NCI-H1105 treated with DMSO at 0.1 percent for 48 hours (cell line): Measurements from ENCODE around the gene CREB3L2.
A peak's percentile ranks its signal among the peaks of the same experiment; 100 is the strongest.
"Not testable (repeated sequence)": the region's sequence is repeated elsewhere in the genome, so short reads cannot be mapped to it uniquely, and the experiment has no call there.

ENCODE experiments used
- DNase-seq: peaks from one replicate; lab custom pipeline; 2025; lab: John Stamatoyannopoulos, UW

The CREB3L2 gene

GRCh38 chr7:137968339-137968738 is 33.5 kb downstream of the CREB3L2 start:
- not testable (repeated sequence) for DNase-seq

- no peak for DNase-seq
Observed at GRCh38 chr7:137967143-137968018, 34.5 kb downstream of the CREB3L2 start.

DNA sequence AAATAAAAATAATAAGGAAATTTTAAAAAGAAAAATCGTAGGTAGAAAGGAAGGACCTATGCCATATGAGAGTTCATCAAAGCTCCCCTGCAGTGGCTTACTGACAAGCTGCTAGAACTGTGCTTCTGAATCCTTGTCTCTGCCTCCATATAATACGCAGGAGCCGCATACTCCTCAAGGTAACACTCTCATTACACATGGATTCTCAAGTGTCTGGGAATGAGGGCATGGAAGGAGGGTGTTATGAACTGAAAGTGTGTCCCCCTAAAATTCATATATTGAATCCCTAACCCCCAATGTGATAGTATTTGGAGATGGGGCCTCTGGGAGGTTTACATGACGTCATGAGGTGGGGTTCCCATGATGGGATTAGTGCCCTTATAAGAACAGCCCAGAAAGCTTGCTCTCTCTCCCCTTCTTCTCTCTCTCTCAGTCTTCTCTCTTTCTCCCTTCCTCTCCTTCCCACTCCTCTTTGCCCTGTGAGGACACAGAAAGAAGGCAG is 35.2 kb downstream of the CREB3L2 start:
- DNase-seq: no peak

- no peak for DNase-seq
Observed at GRCh38 chr7:137965942-137966640, 35.8 kb downstream of the CREB3L2 start.

DNA sequence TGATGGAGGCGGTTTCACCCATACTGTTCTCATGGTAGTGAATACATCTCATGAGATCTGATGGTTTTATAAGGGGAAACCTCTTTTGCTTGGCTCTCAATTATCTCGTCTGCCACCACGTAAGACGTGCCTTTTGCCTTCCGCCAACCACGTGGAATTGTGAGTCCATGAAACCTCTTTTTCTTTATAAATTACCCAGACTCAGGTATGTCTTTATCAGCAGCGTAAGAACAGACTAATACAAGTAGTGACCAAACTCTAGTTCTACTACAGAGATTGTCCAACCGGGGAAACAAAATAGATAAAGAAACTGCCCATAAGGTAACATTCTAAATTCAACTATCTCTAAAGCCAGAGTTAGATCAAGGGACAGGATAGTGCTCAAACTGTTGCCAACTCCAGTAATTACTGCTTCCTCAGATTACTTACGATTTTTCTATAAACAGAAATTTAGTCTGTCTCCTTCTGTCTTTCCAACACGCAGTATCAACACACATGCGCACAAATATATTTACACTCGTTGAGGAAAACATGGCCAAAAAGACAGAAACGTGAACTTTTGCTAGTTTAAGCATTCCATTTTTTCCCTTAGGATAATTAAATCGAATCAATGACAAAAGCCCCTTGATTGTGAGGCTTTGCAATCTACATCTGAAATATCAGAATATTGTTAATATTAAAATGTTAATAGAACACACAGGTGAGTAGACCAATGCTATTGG is 36.9 kb downstream of the CREB3L2 start:
- no peak for DNase-seq

DNA sequence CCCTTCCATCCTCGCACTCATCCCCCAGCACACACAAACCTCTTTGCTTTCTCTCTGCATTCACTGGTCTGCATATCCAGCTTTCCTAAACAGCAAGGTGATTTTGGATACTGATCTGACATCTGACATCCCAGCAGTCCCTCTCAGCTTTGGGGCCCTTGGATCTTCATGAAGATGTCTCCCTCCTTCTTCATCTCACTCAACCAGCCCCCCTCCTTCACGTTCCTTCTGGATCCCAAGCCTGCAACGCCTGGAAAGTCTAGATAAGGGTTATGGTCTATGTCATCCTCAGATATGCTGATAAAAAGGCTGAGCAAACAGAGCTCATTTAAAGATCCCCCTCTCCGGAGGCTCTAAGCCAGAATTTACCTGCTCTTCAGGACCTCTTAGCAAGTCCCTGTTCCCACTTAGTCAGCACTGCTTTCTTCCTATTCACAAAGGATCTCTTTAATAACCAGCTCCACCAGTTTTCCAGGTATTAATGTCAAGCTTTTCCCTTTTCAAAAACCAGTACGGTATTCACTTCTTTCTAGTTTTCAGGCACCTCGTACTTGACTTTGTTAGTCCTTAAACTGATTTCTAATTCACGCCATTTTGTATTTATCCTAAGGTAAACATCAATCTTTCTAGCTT is 38.9 kb downstream of the CREB3L2 start:
- DNase-seq: no peak

- no peak for DNase-seq
Observed at GRCh38 chr7:137962491-137962874, 39.4 kb downstream of the CREB3L2 start.

GRCh38 chr7:137961200-137962177 is 40.4 kb downstream of the CREB3L2 start:
- DNase-seq: no peak

- DNase-seq: no peak
Observed at GRCh38 chr7:137960020-137960419, 41.9 kb downstream of the CREB3L2 start.

DNA sequence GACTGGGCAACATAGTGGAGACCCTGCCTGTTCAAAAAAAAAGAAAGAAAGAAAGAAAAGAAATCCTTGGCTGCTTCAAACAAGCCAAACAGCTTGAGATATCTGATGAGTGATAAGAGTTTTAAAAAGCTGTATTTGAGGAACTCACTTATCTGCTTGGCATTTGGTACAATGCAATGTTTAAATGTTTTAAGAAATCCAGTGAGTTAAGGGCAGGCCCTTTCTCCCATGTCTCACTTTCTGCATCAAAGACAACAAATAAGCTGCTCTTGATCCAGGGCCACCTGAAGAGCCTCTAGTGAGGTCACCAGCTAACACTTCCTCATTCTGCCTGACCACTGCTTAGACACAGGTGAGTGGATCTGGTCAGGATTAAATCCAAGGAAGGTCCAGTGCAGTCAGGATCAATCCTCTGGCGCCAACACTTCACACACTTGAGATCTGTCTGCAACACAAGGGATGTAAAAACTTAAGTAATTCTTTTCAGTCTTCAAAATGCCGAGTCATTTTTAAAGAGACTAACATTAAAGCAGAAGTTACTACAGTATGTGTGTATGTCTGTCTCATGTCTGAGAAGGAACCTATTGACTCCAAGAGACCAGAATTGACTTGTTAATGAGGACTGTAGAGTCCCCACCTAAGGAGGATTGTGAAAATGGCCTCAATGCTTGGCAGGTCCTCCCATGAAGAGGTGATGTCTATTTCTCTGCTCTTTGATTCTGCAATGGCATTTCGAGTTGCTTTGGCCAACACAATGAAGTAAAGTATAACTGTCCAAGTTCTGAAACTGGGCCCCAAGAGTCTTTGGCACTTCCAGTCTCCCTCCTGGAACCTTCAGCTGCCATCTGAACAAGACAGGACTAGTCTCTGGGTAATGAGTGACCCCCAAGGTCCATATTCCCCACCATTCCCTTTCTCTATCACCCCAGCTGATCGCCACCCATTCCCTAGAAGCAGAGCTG is 43.1 kb downstream of the CREB3L2 start:
- DNase-seq: no peak

DNA sequence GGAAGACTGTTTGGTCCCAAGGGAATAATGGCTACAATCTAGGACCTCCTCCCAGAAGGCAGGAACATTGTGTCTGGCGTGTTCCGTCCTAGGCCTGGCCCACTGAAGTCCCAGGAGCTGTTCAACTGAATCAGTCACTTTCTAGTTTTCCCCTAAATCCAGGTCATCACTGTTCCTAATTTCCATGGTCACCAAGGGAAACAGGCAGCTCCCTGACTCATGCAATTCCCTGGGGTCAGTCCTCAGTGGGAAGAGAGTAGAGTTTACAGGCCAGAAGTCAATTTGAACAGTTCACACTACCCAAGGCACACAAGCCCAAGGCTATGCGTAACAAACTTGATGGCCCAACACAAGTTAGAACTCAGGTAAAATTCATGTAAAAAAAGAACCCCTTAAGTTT is 44.0 kb downstream of the CREB3L2 start:
- no peak for DNase-seq

DNA sequence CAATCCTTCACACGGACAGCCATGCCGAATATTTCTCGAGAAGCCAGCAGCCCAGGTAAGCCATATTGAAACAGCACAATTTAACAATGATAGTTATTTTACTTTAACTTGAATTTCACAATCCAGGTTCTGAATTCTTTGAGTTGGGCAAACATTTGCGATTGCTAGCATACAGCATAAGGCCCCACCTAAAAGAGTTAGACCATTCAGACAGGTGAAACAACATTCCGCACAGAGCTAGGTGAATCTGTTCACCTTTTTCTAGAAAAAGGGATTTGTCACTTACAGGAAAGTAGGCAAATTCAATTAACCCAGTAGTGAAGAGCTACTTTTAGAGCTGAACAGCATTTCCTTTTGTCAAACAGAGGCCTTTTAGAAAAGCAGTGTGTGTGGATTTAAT is 45.3 kb downstream of the CREB3L2 start:
- DNase-seq: no peak

- DNase-seq: no peak
Observed at GRCh38 chr7:137956183-137956582, 45.7 kb downstream of the CREB3L2 start.

- DNase-seq: no peak
Observed at GRCh38 chr7:137954614-137955013, 47.3 kb downstream of the CREB3L2 start.

DNA sequence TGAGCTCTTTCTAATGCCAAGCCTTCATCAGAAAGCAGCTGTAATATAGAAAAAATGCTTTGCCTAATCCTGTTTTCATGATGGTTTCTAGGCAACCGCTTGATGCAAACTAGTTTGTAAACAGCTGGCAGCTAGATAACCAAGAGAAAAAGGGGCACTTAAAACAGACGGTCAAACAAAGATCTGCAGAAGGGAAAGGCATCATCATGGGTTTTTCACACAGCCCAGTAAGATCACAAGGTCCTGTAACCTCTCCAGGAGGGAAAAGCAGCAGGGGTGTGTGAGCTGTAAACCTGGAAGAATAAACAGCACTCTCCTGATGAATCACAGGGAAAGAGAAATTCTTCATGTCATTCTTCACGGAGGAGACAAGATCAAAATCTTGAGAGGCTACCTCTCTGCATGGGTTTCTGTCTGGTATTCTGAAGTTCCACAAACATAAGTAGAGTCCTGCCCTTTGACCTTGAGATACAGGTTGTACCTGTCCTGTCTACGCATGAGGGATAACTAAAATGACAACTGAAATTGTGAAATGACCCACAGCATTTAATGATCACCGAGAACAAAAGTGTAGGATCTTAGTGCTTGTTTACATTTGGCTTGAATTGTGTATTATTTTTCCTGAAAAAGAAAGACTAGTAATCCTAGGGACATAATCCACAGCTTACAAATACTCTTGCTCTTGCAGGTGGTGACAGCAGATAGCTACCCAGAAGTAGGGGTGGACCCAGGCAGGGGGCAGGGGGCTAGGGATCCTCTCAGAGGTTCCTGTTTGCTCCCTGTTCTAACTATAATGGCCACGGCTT is 48.0 kb downstream of the CREB3L2 start:
- peak; percentile 44 for DNase-seq

GRCh38 chr7:137953043-137953664 is 48.7 kb downstream of the CREB3L2 start:
- DNase-seq: no peak

GRCh38 chr7:137952426-137952805 is 49.5 kb downstream of the CREB3L2 start:
- DNase-seq: no peak

- no peak for DNase-seq
Observed at GRCh38 chr7:137951700-137952425, 50.0 kb downstream of the CREB3L2 start.
